RWPE2 (cell line): ENCODE data around the gene CNMD.

Source experiments
- ATAC-seq: fragments of 200-7000 bp; cut with Tn5 transposase; 3 replicates; pipeline ENCODE4 v1.9.1; 2021; ENCODE audit warnings: low read depth
- DNase-seq: peaks from one replicate; pipeline ENCODE4 v3.0.0-alpha.2; 2020; ENCODE audit warnings: low spot score
- H3K27ac ChIP-seq: fragments of 450-650 bp; 2 replicates; pipeline ENCODE4 v1.5.1; 2017; ENCODE audit warnings: mild to moderate bottlenecking; ENCODE audit not compliant: poor library complexity, severe bottlenecking
- H3K27me3 ChIP-seq: fragments of 250-450 bp; sonication (Bioruptor Pico); 2 replicates; pipeline ENCODE4 v1.5.1; 2021; ENCODE audit warnings: mild to moderate bottlenecking, moderate library complexity; ENCODE audit not compliant: insufficient read depth, poor library complexity, severe bottlenecking
- H3K36me3 ChIP-seq: fragments of 250-450 bp; sonication (Bioruptor Pico); 2 replicates; pipeline ENCODE4 v1.5.1; 2020; ENCODE audit warnings: low read depth, mild to moderate bottlenecking, moderate library complexity
- H3K4me1 ChIP-seq: fragments of 250-450 bp; sonication (Bioruptor Pico); 2 replicates; pipeline ENCODE4 v1.5.1; 2021; ENCODE audit warnings: mild to moderate bottlenecking, moderate library complexity; ENCODE audit not compliant: insufficient read depth, poor library complexity, severe bottlenecking
- H3K4me3 ChIP-seq: fragments of 250-450 bp; sonication (Bioruptor Pico); 2 replicates; pipeline ENCODE4 v1.5.1; 2021; ENCODE audit warnings: mild to moderate bottlenecking, moderate library complexity; ENCODE audit not compliant: severe bottlenecking
- H3K9me3 ChIP-seq: fragments of 250-450 bp; sonication (Bioruptor Pico); 2 replicates; pipeline ENCODE4 v1.5.1; 2021; ENCODE audit warnings: mild to moderate bottlenecking, moderate library complexity; ENCODE audit not compliant: severe bottlenecking
- CTCF ChIP-seq: fragments of 450-650 bp; IDR thresholded peaks from one replicate; pipeline ENCODE4 v1.5.1; 2017; ENCODE audit warnings: mild to moderate bottlenecking, moderate library complexity; ENCODE audit not compliant: poor library complexity, severe bottlenecking

Gene CNMD

GRCh38 chr13:52677823-52678222 lies 61.8 kb downstream of the CNMD start:
- DNase-seq (no peak), ATAC-seq (no peak)
- Histone ChIP-seq H3K27ac (no peak overlapping the region), H3K4me1 (no peaks in the 10 kb centered on the region), H3K9me3 (no peaks in the 10 kb centered on the region), H3K4me3 (no peak overlapping the region), H3K36me3 (peaks cover 70% of the 10 kb centered on the region), H3K27me3 (no peaks in the 10 kb centered on the region)
- no peak for TF ChIP-seq CTCF

- Histone ChIP-seq H3K9me3 (no peaks in the 10 kb centered on the region), H3K36me3 (peaks cover 73% of the 10 kb centered on the region), H3K4me1 (no peaks in the 10 kb centered on the region), H3K27me3 (no peaks in the 10 kb centered on the region), H3K4me3 (no peak overlapping the region), H3K27ac (no peak overlapping the region)
- DNase-seq: no peak
- ATAC-seq: no peak
- TF ChIP-seq CTCF: no peak
Measured at GRCh38 chr13:52673465-52673864, 66.2 kb downstream of the CNMD start.

GRCh38 chr13:52670726-52671125 lies 68.9 kb downstream of the CNMD start:
- ATAC-seq (no peak), DNase-seq (no peak)
- Histone ChIP-seq H3K9me3 (no peaks in the 10 kb centered on the region), H3K4me1 (no peaks in the 10 kb centered on the region), H3K36me3 (peaks cover 77% of the 10 kb centered on the region), H3K27me3 (no peaks in the 10 kb centered on the region), H3K4me3 (no peak overlapping the region), H3K27ac (no peak overlapping the region)
- TF ChIP-seq CTCF: no peak

GRCh38 chr13:52669677-52670076 lies 69.9 kb downstream of the CNMD start:
- Histone ChIP-seq H3K36me3 (peaks cover 77% of the 10 kb centered on the region), H3K9me3 (no peaks in the 10 kb centered on the region)
- TF ChIP-seq CTCF: peak; percentile 3

GRCh38 chr13:52665325-52665724 lies 74.3 kb downstream of the CNMD start:
- Histone ChIP-seq H3K27ac (no peak overlapping the region), H3K4me1 (no peaks in the 10 kb centered on the region), H3K9me3 (no peaks in the 10 kb centered on the region), H3K27me3 (no peaks in the 10 kb centered on the region), H3K36me3 (peaks cover 93% of the 10 kb centered on the region), H3K4me3 (no peak overlapping the region)
- peak; percentile 62 for TF ChIP-seq CTCF
- DNase-seq (no peak), ATAC-seq (no peak)

More at GRCh38 chr13:52669677-52670076, 69.9 kb downstream of the CNMD start:
- Histone ChIP-seq H3K27me3 (no peaks in the 10 kb centered on the region), H3K4me1 (no peaks in the 10 kb centered on the region), H3K27ac (no peak overlapping the region), H3K4me3 (no peak overlapping the region)
- DNase-seq: no peak
- ATAC-seq: no peak
